GM19035 (cell line): ENCODE measurements around the gene ADCY2.

Experiments used
- ATAC-seq: cut with Tn5 transposase; IDR thresholded peaks from one replicate; pipeline ENCODE4 v1.9.1; 2021; ENCODE audit not compliant: unreplicated experiment

ADCY2 gene

DNA sequence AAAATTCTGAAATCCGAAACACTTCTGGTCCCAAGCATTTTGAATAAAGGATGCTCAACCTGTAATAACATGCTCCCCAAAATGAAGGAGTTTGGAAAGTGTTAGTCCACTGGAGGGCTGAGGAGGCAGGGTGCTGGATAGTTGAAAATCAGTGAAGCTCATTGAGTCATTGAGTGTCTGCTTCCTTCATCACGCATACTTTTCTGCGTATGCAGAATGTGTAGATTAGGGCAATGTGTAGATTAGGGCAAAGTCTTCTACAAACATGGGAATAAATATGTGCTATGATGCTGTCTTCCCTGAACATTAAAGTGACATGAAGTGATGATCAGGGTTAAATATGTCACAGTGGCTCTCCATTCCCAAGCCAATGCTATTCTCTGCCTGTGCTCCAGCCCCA lies 261.2 kb downstream of the ADCY2 start:
- ATAC-seq: no peak

DNA sequence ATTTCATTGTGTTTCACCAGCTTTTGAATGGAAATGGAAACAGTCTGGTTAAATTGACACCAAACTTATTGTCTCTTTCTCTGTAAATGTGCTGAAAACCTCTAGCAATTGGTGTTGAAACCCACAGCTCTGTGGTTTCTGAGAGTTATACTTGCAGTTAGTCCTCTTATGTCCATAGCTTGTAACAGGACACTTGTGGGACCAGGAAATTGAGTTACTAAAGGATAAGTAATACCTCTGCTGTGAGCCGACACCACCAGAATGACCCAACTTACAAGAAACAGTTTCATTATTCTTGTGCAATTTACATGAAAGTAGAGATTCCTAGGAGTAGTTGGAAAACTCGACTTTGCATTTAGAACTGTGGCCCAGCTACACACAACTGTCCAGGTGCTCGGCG lies 263.5 kb downstream of the ADCY2 start:
- no peak for ATAC-seq

DNA sequence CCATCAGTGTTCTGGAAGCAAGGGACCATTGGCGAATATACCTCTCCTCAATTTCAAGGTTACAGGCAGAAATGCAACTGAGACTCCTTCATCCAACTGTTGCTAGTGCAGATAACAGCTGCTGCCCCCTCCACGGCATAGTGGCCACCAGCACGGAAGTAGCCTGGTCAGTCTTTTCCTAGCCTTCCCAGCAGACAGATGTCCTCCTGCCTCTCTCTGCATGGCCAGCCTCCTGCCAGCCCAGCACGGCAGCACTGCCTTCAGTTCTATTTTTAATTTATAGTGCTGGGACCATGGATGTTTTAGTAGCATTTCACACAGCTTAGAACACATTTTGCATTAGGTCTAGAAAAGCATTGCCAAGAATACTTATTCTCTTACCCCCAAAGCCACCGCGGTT lies 266.4 kb downstream of the ADCY2 start:
- no peak for ATAC-seq

DNA sequence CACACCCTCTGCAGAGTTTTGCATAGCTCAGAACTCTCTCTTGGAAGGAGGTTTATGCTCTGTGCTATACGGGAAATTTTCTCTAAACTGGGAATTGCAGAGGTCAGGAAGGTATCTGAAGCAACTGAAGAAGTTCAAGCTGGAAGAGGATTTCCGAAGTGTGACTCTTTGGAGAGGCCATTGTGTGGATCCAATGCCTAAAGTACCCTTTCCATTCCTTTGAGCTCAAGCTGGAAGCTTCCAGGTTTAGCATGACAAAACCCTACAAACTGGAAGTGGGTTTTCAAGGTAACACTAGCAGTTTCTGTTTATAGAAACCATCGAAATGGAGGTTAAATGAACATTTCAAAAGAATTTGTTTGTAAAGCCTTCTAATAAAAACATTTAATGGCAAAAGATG lies 267.9 kb downstream of the ADCY2 start:
- no peak for ATAC-seq

DNA sequence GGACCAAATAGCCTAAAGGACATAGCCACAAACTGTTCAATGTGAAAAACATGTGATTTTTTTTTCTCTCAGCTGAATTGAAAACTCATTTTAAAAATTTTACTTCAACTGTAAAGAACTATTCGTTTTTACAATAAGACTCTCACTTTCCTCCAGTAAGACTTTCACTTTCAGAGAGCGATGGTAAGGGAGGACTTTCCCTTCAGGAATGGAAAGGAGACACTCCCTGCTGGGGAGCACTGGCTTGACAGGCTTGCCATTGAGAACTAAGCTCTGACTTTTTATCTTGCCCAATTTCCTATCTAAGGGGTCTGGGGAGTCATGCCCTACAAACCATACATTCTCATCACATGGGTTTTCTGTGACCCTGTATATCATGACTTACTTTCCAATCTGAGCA lies 268.3 kb downstream of the ADCY2 start:
- ATAC-seq: no peak

DNA sequence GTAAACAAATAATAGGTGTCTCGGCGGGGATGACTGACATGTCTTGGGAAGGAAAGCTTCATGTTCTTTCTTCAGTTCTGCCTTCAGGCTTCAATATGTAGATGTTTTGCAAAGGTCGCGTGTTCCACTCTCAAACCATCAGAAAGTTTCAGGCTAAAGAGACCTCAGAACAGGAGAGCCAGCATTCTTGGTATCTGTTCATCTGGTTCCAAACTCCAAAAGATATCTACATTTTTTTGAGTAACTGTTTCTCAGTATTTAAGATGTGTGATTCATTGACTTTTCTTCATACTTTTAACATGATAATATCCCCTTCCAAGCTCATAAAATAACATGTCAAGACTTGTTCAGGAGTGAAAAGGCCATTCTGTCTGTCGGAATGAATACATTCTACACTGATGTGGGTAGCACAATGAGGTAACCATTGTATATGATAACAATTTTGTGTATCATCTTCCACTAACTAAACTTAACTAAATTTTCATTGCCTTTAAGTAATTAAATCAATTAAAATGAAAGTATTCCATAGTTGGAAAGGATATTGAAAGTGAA lies 271.4 kb downstream of the ADCY2 start:
- ATAC-seq: no peak

DNA sequence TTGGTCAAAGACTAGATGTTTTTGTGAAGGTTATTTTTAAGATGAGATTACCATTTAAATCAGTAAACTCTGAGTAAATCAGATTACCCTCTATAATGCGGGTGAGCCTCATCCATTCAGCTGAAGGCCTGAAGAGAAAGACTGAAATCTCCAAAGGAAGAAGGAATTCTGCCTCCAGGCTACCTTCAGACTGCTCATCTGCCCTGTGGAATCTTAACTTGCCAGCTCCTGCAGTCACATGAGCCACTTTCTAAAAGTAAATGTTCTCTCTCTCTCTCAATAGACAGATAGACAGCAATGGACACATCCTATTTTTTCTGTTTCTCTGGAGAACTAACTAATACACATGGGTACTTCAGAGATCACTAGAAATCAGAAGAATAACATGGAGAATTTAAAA lies 272.2 kb downstream of the ADCY2 start:
- ATAC-seq: no peak

DNA sequence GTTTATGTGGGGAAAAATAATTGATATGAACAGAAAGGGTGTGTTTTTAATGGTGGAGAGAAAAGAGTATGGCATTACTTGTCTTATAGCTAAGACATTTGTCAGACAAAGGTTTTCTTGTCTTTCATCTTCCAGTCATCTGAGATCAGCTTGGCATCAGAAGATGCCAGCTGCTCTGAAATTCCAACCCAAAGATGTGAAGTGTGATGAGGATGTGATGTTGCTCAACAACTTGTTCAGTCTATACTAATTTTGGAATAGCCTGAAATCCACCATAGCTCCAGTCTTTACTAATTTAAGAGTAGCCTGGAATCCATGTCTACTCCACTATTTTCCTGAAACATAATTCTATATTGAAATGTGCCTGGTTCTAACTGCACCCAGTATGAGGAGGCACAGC lies 272.7 kb downstream of the ADCY2 start:
- no peak for ATAC-seq

DNA sequence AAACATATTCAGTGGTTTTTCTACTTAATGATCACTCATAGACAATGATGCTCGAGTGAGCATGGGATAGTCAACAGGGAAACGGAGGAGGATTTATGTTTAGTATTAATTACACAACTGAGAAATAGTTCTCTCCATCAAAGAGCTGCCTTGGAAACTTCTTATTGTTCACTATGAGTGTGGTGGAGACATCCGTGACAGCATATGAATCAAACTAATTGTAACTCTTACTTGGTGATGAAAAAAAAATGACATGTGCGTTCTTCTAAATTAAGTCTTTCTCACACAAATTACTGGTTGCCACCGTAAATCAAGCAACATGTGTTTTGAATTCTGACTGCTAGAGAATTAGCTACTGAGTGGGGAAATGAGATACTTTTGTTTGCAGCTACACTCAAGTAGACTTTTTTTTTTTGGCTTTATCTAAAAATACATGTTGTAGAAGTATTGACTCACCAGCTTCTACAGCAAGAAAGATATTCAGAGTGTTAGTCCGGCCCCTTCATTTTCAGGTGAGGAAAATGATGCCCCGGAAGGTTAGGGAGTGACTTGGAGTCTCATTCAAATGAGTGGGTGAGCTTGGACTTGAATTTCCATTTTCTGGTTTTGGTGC lies 275.5 kb downstream of the ADCY2 start:
- ATAC-seq: no peak

DNA sequence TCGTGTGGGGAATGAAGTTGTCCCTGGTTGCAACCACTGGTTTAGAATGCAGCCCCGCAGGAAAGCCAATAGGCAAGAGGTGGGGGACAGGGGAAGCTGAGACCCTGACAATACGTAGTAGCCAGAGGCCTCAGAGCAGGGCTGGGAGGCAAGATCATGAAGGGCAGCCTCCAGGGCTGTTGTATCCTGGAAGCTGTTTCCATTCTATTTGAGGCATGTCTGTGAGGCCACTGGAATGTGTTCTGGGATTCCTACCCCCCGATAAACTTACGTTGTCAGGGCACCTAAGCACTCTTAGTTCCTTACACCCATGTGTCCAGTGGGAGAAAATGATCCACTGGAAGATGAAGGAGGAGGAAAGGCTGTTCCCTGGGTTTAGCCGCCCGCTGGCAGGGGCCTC lies 277.7 kb downstream of the ADCY2 start:
- ATAC-seq: no peak

DNA sequence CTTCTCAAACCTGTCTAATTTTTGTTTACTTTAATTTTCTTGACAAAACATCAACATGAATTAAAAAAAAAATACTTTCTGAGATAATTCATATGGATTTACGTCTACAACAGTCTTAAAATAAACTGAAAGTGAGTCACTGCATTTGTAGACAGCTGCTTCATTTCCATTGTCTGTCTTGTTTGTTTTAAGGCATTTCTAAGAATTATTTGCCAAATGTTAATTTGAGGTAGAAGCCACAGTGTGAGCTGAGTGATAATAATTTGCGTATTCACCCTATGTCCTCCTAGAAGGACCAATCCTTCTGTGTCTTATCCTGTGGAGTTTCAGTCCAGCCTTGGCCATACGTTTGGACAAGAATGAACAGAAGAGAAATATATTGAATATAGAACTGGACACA lies 280.5 kb downstream of the ADCY2 start:
- ATAC-seq: no peak

DNA sequence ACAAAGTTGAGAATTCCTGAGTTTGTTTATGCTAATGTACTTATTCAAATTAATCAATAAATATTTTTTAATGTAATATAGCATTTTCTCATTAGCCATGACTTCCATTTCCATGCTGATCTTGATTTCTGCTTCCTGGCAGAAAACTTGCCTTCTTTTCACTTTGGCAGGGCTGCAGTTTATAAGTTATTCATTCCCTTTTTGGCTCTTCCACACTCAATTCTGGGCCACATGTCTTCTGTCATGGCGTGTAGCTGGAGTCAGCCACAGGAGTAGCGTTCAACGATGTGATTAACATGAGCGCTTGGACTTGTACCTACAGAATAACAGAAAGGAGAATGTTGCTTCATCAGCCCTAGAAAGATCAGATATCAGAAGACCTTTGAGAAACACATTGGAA lies 282.1 kb downstream of the ADCY2 start:
- no peak for ATAC-seq

DNA sequence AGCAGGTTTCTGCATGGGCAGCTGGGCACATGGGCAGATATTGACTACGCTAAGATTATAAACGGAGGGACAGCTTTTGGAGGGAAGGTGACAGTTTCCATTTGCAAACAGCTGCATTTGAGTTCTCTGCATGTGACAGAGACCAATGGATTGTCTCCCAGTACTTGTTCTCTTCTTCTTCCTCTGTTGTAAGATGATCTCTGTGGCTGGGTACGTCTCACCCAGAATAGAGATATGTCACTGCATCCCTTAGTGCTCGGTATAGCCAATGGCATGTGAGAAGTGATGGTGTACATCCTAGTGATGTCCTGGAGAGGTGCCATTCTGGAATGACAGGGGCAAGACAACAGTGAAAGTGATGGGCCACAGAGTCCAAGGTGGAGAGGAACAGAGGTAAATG lies 283.7 kb downstream of the ADCY2 start:
- no peak for ATAC-seq

DNA sequence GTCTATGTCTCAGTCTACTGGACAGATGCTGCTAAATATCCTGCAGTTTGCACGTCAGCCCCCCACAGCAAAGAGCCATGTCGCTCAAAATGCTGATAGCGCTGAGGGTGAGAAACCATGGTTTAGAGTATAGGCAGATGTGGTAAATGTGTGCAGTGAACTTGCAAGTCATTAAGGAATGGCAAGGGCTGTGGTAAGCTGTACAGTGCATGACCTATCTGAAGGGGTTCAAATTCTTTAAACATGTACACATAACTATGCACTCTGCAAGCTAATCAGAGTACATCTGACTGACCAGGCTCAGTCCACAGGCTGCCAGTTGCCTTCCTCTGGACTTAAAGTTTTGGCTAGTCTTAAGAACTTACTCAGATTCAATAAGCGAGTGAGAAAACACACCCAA lies 284.3 kb downstream of the ADCY2 start:
- no peak for ATAC-seq

DNA sequence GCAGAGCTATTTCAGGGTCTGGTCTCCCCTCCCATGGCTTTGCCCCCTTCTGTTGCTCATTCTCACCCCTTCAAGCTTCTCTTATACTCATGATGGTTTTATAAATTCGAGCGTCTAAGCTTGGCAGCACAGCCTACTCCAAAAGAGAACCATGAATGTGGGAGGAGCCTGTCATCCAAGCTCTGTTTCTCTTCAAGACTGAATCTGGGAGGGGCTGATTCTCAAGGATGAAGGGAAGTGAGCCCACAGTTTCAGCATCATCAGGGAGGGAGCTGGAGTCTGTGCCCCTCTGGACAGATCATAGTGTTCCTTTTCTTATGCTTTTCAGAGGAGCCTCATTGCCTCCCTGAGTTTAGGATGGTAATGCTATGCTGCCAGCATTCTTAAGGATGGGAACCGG lies 286.4 kb downstream of the ADCY2 start:
- ATAC-seq: no peak

DNA sequence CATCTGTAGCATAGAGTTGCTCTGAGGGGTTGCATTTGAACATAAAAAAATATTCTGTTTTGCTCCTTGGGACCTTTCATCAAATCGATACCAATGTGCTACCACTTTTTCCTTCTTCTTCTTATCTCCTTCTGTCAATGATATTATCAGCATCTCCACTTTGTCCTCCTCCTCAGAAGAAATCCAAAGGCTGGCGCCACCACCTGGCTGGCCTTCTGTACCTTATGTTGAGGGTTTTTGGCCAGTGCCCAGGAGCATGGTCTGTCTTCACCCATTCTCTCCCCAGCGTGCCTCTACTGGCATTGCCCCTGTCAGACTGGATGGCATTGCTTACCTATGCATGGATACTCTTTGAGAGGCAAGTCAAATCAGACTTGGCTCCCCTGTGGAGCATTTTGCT lies 287.8 kb downstream of the ADCY2 start:
- no peak for ATAC-seq

DNA sequence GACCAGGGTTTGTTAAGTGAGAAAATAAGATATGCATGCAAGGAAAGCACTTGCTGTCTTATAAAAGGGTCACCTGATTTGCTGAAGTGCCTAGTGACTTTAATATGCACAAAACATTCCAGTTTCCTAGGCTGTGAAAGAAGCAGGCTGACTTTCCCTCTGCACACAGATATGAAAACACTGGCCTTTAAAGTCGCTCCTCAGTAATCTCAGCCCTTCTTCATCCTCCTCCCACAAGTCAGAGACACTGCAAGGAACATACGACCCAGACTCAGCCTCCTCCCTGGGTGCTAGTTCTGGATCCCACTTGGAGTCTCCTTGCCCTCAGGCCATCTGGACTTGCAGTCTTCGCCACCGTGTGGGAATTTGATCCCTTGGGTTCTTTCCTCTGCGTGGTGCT lies 288.9 kb downstream of the ADCY2 start:
- no peak for ATAC-seq

DNA sequence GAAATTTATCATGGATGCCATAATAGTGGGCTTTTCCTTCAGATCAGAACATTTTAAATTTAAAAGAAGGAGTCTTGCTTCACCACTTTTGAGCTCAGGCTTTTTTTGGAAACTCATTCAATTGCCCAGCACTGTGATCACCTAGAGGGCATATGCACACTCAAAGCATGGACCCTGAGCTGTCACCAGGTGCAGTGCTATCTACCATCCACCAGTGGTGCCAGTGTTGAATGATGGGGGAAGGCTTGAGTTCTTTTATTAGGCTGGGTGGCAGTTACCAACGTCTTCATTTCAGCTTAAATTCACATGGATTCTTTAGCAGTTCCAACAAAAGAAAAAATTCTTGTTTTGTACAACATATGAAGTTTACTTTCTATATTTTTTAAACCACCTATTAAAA lies 290.9 kb downstream of the ADCY2 start:
- no peak for ATAC-seq

DNA sequence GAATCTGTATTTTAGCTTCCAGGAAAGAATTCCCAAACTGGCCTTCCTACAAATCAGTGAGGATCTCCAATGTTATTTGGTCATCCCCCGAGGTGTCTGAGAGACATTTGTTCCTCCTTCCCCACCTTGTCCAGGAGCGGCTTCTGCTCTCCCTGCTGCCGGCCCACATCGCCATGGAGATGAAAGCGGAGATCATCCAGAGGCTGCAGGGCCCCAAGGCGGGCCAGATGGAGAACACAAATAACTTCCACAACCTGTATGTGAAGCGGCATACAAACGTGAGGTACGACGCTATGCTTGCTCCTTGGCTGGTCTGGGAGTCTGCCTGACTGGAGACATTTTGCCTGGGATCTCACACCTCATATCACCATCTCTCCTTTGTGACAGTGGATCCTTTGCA lies 294.6 kb downstream of the ADCY2 start:
- no peak for ATAC-seq

DNA sequence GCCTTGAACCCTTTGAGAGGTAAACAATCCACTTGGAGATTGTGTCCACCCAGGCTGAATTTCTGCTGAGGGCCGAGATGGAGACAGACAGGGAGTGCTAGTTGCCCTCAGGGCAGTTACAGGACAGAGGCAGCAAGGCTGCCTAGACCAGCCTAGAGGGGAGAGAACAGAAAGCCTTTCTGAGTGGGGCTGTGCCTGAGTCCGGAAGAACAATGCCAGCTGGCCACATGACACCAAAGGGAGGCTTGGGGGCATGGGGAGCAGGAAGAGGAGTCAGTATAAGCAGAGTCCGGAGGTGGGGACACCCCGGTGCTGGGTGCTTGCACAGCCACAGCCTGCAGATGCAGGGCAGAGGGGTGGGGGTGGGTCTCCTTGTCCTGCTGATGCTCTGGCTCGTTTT lies 309.3 kb downstream of the ADCY2 start:
- no peak for ATAC-seq

DNA sequence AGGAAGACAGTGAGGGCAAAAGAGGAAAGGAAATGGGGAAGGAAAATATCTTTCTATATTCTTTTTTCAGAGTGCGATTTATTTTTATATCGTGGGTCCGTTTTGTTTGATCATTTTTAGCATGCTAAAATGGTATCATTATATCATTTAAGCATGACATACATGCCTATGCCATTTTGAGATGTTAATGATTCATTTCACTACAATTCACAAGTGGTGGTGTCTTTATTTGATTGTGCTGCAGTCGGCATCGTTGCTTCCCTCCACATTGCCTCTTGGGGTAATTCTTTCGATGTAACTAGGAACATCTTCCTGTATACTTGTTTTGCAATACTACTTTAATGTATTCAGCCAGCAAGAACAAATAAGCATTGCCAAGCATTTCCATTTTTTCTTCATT lies 309.8 kb downstream of the ADCY2 start:
- no peak for ATAC-seq

DNA sequence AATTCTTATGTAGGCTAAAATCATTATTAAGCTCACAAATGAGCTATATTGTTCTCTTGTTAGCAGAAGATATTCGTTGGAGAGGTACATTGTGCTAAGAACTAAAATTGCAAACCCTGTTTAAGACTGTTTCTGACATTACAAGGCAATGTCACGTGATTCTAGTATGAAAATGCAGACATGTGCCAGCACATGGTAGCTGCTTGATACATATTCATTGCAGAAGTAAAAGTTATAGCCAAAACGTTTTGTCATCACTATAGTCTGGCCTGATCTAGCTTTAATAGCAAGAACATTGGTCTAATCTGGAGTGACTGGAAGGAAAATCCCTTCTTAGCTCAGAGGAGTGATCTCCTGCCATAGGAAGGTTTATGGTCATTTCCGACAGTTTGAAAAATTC lies 310.3 kb downstream of the ADCY2 start:
- ATAC-seq: no peak

DNA sequence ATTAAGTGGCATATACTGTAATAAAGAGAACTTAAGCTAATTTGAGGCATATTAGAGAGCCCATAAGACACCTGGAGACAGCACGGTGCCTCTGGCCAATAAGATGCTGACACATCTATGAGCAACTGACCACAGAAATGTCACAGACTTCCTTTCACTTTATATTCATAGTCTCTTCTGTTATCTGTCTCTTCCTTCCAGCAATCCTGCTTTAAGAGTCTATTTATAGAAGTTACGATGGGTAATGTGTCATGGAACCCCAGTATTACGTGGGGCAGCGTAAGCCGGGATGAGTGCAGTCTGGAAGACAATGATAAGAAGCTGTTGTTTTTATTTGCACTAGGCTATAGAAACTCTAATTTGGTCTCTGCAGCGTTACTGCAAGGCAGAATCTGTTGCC lies 318.2 kb downstream of the ADCY2 start:
- ATAC-seq: no peak

DNA sequence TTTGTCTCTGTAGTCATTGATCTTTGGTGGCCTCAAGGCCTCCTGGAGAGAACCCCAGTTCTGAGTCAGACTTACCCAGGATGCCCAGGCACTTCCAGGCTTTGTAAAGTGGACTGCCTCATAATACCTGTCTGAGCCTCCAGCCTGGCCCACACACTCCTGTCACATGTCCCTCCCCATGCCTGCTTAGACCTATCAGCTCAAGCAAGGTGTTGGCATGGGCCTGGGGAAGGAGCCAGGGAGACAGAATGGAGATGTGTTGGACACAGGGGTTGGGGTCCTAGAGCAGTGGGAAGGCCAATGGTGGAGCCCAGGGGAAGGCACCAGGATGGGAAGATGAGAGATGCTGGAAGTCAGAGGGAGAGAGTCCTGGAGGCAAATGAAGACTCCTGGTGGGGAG lies 318.8 kb downstream of the ADCY2 start:
- no peak for ATAC-seq
